IMR-90 (cell line): Measurements from ENCODE around the gene HIPK3. TPM values are rescaled to one million over a fixed set of nuclear protein-coding genes. Genes with fewer than 3 reads are reported as not detected.

Experiments used
- ATAC-seq: fragments of 200-7000 bp; cut with Tn5 transposase; 2 replicates; pipeline ENCODE4 v1.9.1; 2020; ENCODE audit warnings: low read depth, mild to moderate bottlenecking, moderate library complexity
- BruUV-seq: library from RNA; stranded (reverse); fragments of 400-500 nt; replicated peaks from 2 replicates; lab custom pipeline; 2021; lab: Mats Ljungman, UMichigan
- CTCF ChIA-PET: fragments of 300-600 bp; formaldehyde crosslinking; extraction: SDS; loops from one replicate; lab custom pipeline; 2021; ENCODE audit warnings: antibody characterized with exemption; lab: Yijun Ruan, JAX
- POLR2A ChIA-PET: fragments of 300-600 bp; sonication (Branson Sonifier 250); formaldehyde crosslinking; loops from one replicate; lab custom pipeline; 2022; ENCODE audit warnings: antibody characterized with exemption; ENCODE audit not compliant: unreplicated experiment; lab: Charles Lee
- DNase-seq: peaks from one replicate; pipeline ENCODE4 v3.0.0; 2013
- H2AFZ ChIP-seq: replicated peaks from 2 replicates; pipeline ENCODE3; 2013; ENCODE audit warnings: low read length, mild to moderate bottlenecking; ENCODE audit not compliant: poor library complexity
- H2AK5ac ChIP-seq: 2 replicates; pipeline ENCODE4 v1.6.1; 2013; ENCODE audit warnings: low read depth, low read length, inconsistent platforms
- H2AK9ac ChIP-seq: replicated peaks from 2 replicates; pipeline ENCODE3; 2013; ENCODE audit warnings: mild to moderate bottlenecking, low read depth, low read length, moderate library complexity; ENCODE audit not compliant: poor library complexity
- H2BK120ac ChIP-seq: 2 replicates; pipeline ENCODE4 v1.6.1; 2013; ENCODE audit warnings: low read depth, low read length, inconsistent platforms
- H2BK15ac ChIP-seq: 3 replicates; pipeline ENCODE4 v1.6.1; 2013; ENCODE audit warnings: low read depth, low read length, inconsistent platforms
- H2BK20ac ChIP-seq: 2 replicates; pipeline ENCODE4 v1.6.1; 2013; ENCODE audit warnings: low read depth, mild to moderate bottlenecking, inconsistent platforms, low read length, moderate library complexity
- H2BK5ac ChIP-seq: 2 replicates; pipeline ENCODE4 v1.6.1; 2013; ENCODE audit warnings: mild to moderate bottlenecking, low read depth, low read length, inconsistent platforms; ENCODE audit not compliant: poor library complexity, severe bottlenecking
- H3K14ac ChIP-seq: replicated peaks from 2 replicates; pipeline ENCODE4 v1.6.1; 2013; ENCODE audit warnings: low read depth, low read length, inconsistent platforms
- H3K18ac ChIP-seq: 2 replicates; pipeline ENCODE4 v1.6.1; 2013; ENCODE audit warnings: low read depth, low read length, control low read depth
- H3K23ac ChIP-seq: 2 replicates; pipeline ENCODE4 v1.6.1; 2013; ENCODE audit warnings: low read depth, low read length, inconsistent platforms
- H3K27ac ChIP-seq: 2 replicates; pipeline ENCODE4 v1.5.1; 2013; ENCODE audit warnings: mild to moderate bottlenecking, control low read depth, low read length; ENCODE audit not compliant: insufficient read depth
- H3K27me3 ChIP-seq: 2 replicates; pipeline ENCODE4 v1.6.1; 2013; ENCODE audit warnings: low read length; ENCODE audit not compliant: control insufficient read depth, insufficient read depth
- H3K36me3 ChIP-seq: 2 replicates; pipeline ENCODE4 v1.6.1; 2013; ENCODE audit warnings: low read length, mixed read lengths; ENCODE audit not compliant: control insufficient read depth, insufficient read depth
- H3K4ac ChIP-seq: 2 replicates; pipeline ENCODE4 v1.6.1; 2013; ENCODE audit warnings: low read depth, low read length, inconsistent platforms
- H3K4me1 ChIP-seq: 2 replicates; pipeline ENCODE4 v1.6.1; 2013; ENCODE audit warnings: low read length, mixed read lengths; ENCODE audit not compliant: control insufficient read depth, insufficient read depth
- H3K4me2 ChIP-seq: 2 replicates; pipeline ENCODE4 v1.6.1; 2013; ENCODE audit warnings: low read depth, mild to moderate bottlenecking, control low read depth, low read length, moderate library complexity
- H3K4me3 ChIP-seq: 2 replicates; pipeline ENCODE4 v1.5.1; 2013; ENCODE audit warnings: low read depth, mild to moderate bottlenecking, control low read depth, low read length, moderate library complexity; ENCODE audit not compliant: insufficient read depth
- H3K56ac ChIP-seq: 2 replicates; pipeline ENCODE4 v1.6.1; 2013; ENCODE audit warnings: low read length, inconsistent platforms; ENCODE audit not compliant: insufficient read depth; ENCODE audit errors: extremely low read depth
- H3K79me1 ChIP-seq, 2 experiments: 2 replicates each; pipeline ENCODE4 v1.6.1; 2013; ENCODE audit warnings: low read length in 2 of 2, inconsistent platforms in 1 of 2, low read depth in 1 of 2
- H3K9ac ChIP-seq: 2 replicates; pipeline ENCODE4 v1.6.1; 2013; ENCODE audit warnings: low read depth, low read length, control low read depth
- H3K9me1 ChIP-seq: 2 replicates; pipeline ENCODE4 v1.6.1; 2013; ENCODE audit warnings: low read length, inconsistent platforms; ENCODE audit not compliant: insufficient read depth
- H3K9me3 ChIP-seq: 2 replicates; pipeline ENCODE4 v1.6.1; 2013; ENCODE audit warnings: low read length; ENCODE audit not compliant: control insufficient read depth, insufficient read depth
- H4K20me1 ChIP-seq: 2 replicates; pipeline ENCODE4 v1.6.1; 2013; ENCODE audit warnings: low read length, inconsistent platforms; ENCODE audit not compliant: insufficient read depth
- H4K5ac ChIP-seq: 2 replicates; pipeline ENCODE4 v1.6.1; 2013; ENCODE audit warnings: mild to moderate bottlenecking, low read depth, low read length, control low read depth
- H4K8ac ChIP-seq, 2 experiments: 2 replicates each; pipeline ENCODE4 v1.6.1; 2013; ENCODE audit warnings: low read depth in 2 of 2, low read length in 2 of 2, control low read depth in 1 of 2, inconsistent platforms in 1 of 2
- H4K91ac ChIP-seq: 2 replicates; pipeline ENCODE4 v1.6.1; 2013; ENCODE audit warnings: low read depth, low read length, inconsistent platforms; ENCODE audit not compliant: insufficient read depth
- BHLHE40 ChIP-seq: fragments of 150-350 bp; IDR thresholded peaks from 2 replicates; pipeline ENCODE4 v1.6.1; 2016; ENCODE audit warnings: mild to moderate bottlenecking, low read depth, low read length
- CEBPB ChIP-seq: IDR thresholded peaks from 2 replicates; pipeline ENCODE4 v1.6.1; 2012; ENCODE audit warnings: low read depth, low read length, improper control_type of control experiment
- CHD1 ChIP-seq: IDR thresholded peaks from 2 replicates; pipeline ENCODE4 v1.6.1; 2012; ENCODE audit warnings: low read depth, low read length, improper control_type of control experiment
- FOS ChIP-seq: fragments of 150-350 bp; IDR thresholded peaks from 2 replicates; pipeline ENCODE4 v1.6.1; 2016; ENCODE audit warnings: low read depth, low read length
- MAFK ChIP-seq: IDR thresholded peaks from 2 replicates; pipeline ENCODE4 v1.6.1; 2012; ENCODE audit warnings: low read depth, low read length, improper control_type of control experiment
- MAZ ChIP-seq: IDR thresholded peaks from 2 replicates; pipeline ENCODE4 v1.6.1; 2012; ENCODE audit warnings: low read depth, mild to moderate bottlenecking, low read length, improper control_type of control experiment, moderate library complexity, borderline replicate concordance
- MXI1 ChIP-seq: IDR thresholded peaks from 2 replicates; pipeline ENCODE4 v1.6.1; 2012; ENCODE audit warnings: low read depth, mild to moderate bottlenecking, low read length, moderate library complexity, borderline replicate concordance
- NFE2L2 ChIP-seq: fragments of 150-350 bp; IDR thresholded peaks from 2 replicates; pipeline ENCODE4 v1.6.1; 2016; ENCODE audit warnings: low read depth, mild to moderate bottlenecking, low read length
- POLR2A ChIP-seq: IDR thresholded peaks from 2 replicates; pipeline ENCODE4 v1.6.1; 2012; ENCODE audit warnings: mild to moderate bottlenecking, low read depth, low read length
- RAD21 ChIP-seq: IDR thresholded peaks from 2 replicates; pipeline ENCODE4 v1.6.1; 2012; ENCODE audit warnings: low read length, improper control_type of control experiment
- RCOR1 ChIP-seq: IDR thresholded peaks from 2 replicates; pipeline ENCODE4 v1.6.1; 2012; ENCODE audit warnings: mild to moderate bottlenecking, low read length, improper control_type of control experiment; ENCODE audit not compliant: insufficient replicate concordance
- RFX5 ChIP-seq: IDR thresholded peaks from 2 replicates; pipeline ENCODE4 v1.8.0; 2012; ENCODE audit warnings: low read depth, mild to moderate bottlenecking, low read length, moderate library complexity
- SMC3 ChIP-seq: fragments of 150-350 bp; IDR thresholded peaks from 2 replicates; pipeline ENCODE4 v1.6.1; 2016; ENCODE audit warnings: low read depth, mild to moderate bottlenecking, antibody characterized with exemption, low read length, moderate library complexity
- dilution Hi-C: fragments of 300-500 bp; cut with HindIII; formaldehyde crosslinking; loops from one replicate; pipeline ENCODE4 v1.14.3; 2018; ENCODE audit warnings: low sequenced_read_pairs; ENCODE audit not compliant: unreplicated experiment
- in situ Hi-C: fragments of 300-500 bp; cut with MboI; formaldehyde crosslinking; loops from 3 replicates; pipeline ENCODE4 v1.14.3; 2019; ENCODE audit warnings: low sequenced_read_pairs, inconsistent platforms, mixed read lengths
- intact Hi-C: fragments of 100-400 bp; cut with micrococcal nuclease; formaldehyde crosslinking; loops from 2 replicates; pipeline ENCODE4 v1.10.0; 2022
- polyA plus RNA-seq, 3 experiments: library from polyadenylated mRNA; depleted of rRNA; stranded (reverse); fragments of >200 nt; gene quantifications; 2 replicates each; pipeline ENCODE4 v1.2.3, GENCODE V29; 2012; ENCODE audit warnings: low replicate concordance in 1 of 3
- total RNA-seq: library from RNA; depleted of rRNA; stranded (reverse); fragments of >200 nt; gene quantifications from 2 replicates; pipeline ENCODE4 v1.2.3, GENCODE V29; 2012
- TF ChIP-seq, protein P1 (sequence below): conservative IDR thresholded peaks from 2 replicates; pipeline ENCODE4 v1.5.1; 2012; ENCODE audit warnings: mild to moderate bottlenecking, low read depth, low read length, improper control_type of control experiment
- TF ChIP-seq, protein P2 (sequence below): fragments of 150-350 bp; IDR thresholded peaks from 2 replicates; pipeline ENCODE4 v1.6.1; 2017; ENCODE audit warnings: mild to moderate bottlenecking, antibody characterized with exemption, low read length, low read depth
- TF ChIP-seq, protein P3 (sequence below): fragments of 150-350 bp; IDR thresholded peaks from 2 replicates; pipeline ENCODE4 v1.6.1; 2016; ENCODE audit warnings: low read depth, mild to moderate bottlenecking, low read length, moderate library complexity, borderline replicate concordance

HIPK3 gene
- total and polyA plus RNA-seq, 2 of the 4 experiments (the other 2 are of a cell fraction) = 8.3 to 103 TPM

DNA sequence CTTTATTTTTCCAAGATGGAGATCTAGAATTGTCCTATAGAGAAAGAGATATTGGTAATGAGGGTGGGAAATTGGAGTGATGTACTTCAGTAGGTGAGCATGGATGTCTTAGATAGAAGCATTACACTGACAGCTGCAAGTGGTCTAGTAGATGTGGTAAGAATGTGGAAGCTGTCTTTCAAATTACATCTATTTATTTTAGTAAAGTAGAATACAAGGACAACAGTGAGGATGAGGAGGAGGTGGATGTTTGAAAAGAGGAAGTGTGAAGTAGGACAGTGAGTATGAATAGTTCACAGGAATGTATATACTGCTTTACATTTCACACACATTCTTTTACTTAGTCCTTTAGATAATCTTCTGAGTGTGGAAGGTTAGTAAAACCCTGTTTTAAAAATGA, 64.2 kb downstream of the HIPK3 start:
- POLR2A ChIA-PET = no interaction called here
- intact Hi-C loops = no loop called here
- no peak overlapping the region for H3K4me2 ChIP-seq

More for the DNA sequence above, 64.2 kb downstream of the HIPK3 start:
- no peak for ATAC-seq
- Histone ChIP-seq H3K14ac (no peak overlapping the region), H3K9me3 (no peaks in the 10 kb centered on the region), H3K9me1 (peaks cover 22% of the 10 kb centered on the region), H3K4me1 (peaks cover 16% of the 10 kb centered on the region), H4K8ac (no peak overlapping the region), H2AK9ac (no peak overlapping the region), H3K18ac (no peak overlapping the region), H2BK5ac (no peak overlapping the region), H3K27ac (no peak overlapping the region), H3K56ac (no peak overlapping the region), H3K23ac (no peak overlapping the region), H3K27me3 (no peaks in the 10 kb centered on the region), H2BK15ac (no peak overlapping the region), H2AFZ (no peak overlapping the region), H4K5ac (no peak overlapping the region), H3K36me3 (peaks cover 2% of the 10 kb centered on the region), H3K9ac (no peak overlapping the region), H4K20me1 (peaks cover 93% of the 10 kb centered on the region), H2BK20ac (no peak overlapping the region), H3K79me1 (peaks cover 19 to 83% of the 10 kb centered on the region in 2 experiments), H4K91ac (no peak overlapping the region), H3K4me3 (no peak overlapping the region), H2AK5ac (no peak overlapping the region), H2BK120ac (no peak overlapping the region), H3K4ac (no peak overlapping the region)
- CTCF ChIA-PET = interaction anchor here (1.2 kb wide), 1 partner anchor 154 kb away, joined by 5 read pairs; no protein-coding TSS in a partner anchor
- in situ Hi-C loops = no loop called here
- TF ChIP-seq MAZ = no peak
- TF ChIP-seq SMC3 = no peak
- no peak for TF ChIP-seq RCOR1
- TF ChIP-seq NFE2L2 = no peak
- TF ChIP-seq RAD21 = no peak
- no peak for TF ChIP-seq BHLHE40
- no peak for TF ChIP-seq CEBPB
- no peak for TF ChIP-seq FOS
- TF ChIP-seq MAFK = no peak
- TF ChIP-seq, protein P1, sequence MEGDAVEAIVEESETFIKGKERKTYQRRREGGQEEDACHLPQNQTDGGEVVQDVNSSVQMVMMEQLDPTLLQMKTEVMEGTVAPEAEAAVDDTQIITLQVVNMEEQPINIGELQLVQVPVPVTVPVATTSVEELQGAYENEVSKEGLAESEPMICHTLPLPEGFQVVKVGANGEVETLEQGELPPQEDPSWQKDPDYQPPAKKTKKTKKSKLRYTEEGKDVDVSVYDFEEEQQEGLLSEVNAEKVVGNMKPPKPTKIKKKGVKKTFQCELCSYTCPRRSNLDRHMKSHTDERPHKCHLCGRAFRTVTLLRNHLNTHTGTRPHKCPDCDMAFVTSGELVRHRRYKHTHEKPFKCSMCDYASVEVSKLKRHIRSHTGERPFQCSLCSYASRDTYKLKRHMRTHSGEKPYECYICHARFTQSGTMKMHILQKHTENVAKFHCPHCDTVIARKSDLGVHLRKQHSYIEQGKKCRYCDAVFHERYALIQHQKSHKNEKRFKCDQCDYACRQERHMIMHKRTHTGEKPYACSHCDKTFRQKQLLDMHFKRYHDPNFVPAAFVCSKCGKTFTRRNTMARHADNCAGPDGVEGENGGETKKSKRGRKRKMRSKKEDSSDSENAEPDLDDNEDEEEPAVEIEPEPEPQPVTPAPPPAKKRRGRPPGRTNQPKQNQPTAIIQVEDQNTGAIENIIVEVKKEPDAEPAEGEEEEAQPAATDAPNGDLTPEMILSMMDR = no peak
- no peak for TF ChIP-seq POLR2A
- no peak for TF ChIP-seq MXI1
- no peak for TF ChIP-seq CHD1
- TF ChIP-seq, protein P2, sequence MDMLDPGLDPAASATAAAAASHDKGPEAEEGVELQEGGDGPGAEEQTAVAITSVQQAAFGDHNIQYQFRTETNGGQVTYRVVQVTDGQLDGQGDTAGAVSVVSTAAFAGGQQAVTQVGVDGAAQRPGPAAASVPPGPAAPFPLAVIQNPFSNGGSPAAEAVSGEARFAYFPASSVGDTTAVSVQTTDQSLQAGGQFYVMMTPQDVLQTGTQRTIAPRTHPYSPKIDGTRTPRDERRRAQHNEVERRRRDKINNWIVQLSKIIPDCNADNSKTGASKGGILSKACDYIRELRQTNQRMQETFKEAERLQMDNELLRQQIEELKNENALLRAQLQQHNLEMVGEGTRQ = no peak
- no peak for TF ChIP-seq RFX5
- TF ChIP-seq, protein P3, sequence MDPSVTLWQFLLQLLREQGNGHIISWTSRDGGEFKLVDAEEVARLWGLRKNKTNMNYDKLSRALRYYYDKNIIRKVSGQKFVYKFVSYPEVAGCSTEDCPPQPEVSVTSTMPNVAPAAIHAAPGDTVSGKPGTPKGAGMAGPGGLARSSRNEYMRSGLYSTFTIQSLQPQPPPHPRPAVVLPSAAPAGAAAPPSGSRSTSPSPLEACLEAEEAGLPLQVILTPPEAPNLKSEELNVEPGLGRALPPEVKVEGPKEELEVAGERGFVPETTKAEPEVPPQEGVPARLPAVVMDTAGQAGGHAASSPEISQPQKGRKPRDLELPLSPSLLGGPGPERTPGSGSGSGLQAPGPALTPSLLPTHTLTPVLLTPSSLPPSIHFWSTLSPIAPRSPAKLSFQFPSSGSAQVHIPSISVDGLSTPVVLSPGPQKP = no peak
- dilution Hi-C loops = no loop called here
- DNase-seq = no peak
- no TSS peak for BruUV-seq
